Peyer's patch (tissue), 4 donors: ENCODE results near the gene CDK5RAP3.

Source experiments
- CTCF ChIP-seq, 6 experiments: fragments of 450-650 bp in 4 of 6; fragments of 200-600 bp in 2 of 6; sonication (generic) in 1 of 6; IDR thresholded peaks; one replicate each; pipeline ENCODE4 v1.5.1; 2017 to 2019; ENCODE audit warnings: antibody characterized with exemption in 6 of 6, mild to moderate bottlenecking in 3 of 6, moderate library complexity in 1 of 6
- POLR2A ChIP-seq, 2 donors: fragments of 450-650 bp; IDR thresholded peaks; one replicate each; pipeline ENCODE4 v1.5.1; 2017; ENCODE audit warnings: antibody characterized with exemption in 2 of 2, mild to moderate bottlenecking in 2 of 2, moderate library complexity in 2 of 2

- TF ChIP-seq CTCF (IDR thresholded peaks at IDR 0.05): no peak
- TF ChIP-seq POLR2A (IDR thresholded peaks at IDR 0.05): no peak
Observed at GRCh38 chr17:47969930-47970724, 786 bp upstream of the CDK5RAP3 start.
